ENCODE measurements around the gene PTGS2.

The PTGS2 gene

GRCh38 chr1:186627019-186627418 is 53.2 kb downstream of the PTGS2 start:
- H3K9me3 ChIP-seq (ENCODE audit: low read length) = no peaks in the 10 kb centered on the region
- no peak overlapping the region for H2AFZ ChIP-seq (ENCODE audit: low read depth, low read length)
- H3K4me3 ChIP-seq (ENCODE audit: low read length) = no peak overlapping the region
- H3K36me3 ChIP-seq (ENCODE audit: insufficient read depth, low read length) = no peaks in the 10 kb centered on the region
- H3K27me3 ChIP-seq (ENCODE audit: insufficient read depth, low read length) = no peaks in the 10 kb centered on the region
- no peaks in the 10 kb centered on the region for H3K4me1 ChIP-seq (ENCODE audit: insufficient read depth, low read length)

GRCh38 chr1:186626356-186626932 is 53.8 kb downstream of the PTGS2 start:
- Histone ChIP-seq H3K27me3 (ENCODE audit: insufficient read depth, low read length) (no peaks in the 10 kb centered on the region), H3K4me1 (ENCODE audit: insufficient read depth, low read length) (no peaks in the 10 kb centered on the region), H2AFZ (ENCODE audit: low read depth, low read length) (no peak overlapping the region), H3K36me3 (ENCODE audit: insufficient read depth, low read length) (no peaks in the 10 kb centered on the region), H3K9me3 (ENCODE audit: low read length) (no peaks in the 10 kb centered on the region), H3K4me3 (ENCODE audit: low read length) (no peak overlapping the region)

GRCh38 chr1:186623551-186623950 is 56.7 kb downstream of the PTGS2 start:
- H3K4me1 ChIP-seq (ENCODE audit: insufficient read depth, low read length) = no peaks in the 10 kb centered on the region

More at GRCh38 chr1:186623551-186623950, 56.7 kb downstream of the PTGS2 start:
- Histone ChIP-seq H3K4me3 (ENCODE audit: low read length) (no peak overlapping the region), H2AFZ (ENCODE audit: low read depth, low read length) (no peak overlapping the region), H3K9me3 (ENCODE audit: low read length) (no peaks in the 10 kb centered on the region), H3K27me3 (ENCODE audit: insufficient read depth, low read length) (no peaks in the 10 kb centered on the region), H3K36me3 (ENCODE audit: insufficient read depth, low read length) (no peaks in the 10 kb centered on the region)

Data from neuron (in vitro differentiated cells).